ENCODE results near the gene COL24A1.

Gene COL24A1

DNA sequence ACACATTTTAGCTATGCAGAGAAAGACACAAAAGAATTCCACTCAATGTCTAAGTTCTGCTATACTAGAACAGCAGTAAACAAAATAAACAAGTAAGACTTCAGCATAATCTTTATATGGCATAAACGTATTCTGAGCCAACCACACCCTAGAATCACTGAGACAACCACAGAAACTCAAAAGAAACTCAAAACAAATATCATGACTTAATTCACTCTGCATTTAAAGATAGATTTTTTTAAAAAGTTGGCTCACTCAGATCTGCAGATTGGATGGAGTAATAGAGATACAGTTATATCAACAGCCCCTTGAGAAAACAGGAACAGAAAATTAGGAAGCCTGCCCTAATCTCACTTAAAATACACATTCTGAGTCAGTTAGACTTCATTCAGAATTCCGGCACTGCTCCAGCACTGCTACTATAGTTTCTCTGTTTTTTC is 95.0 kb downstream of the COL24A1 start:
- no peak for TF ChIP-seq CTCF (IDR thresholded peaks at IDR 0.05; ENCODE audit: extremely low read depth, insufficient read depth, missing control alignments)
- DNase-seq (ENCODE audit: low spot score): no peak
- in situ Hi-C loops (cut with MboI; ENCODE audit: low pct_unique_long_range_greater_than_20kb, low sequenced_read_pairs, unreplicated experiment): no loop called here

DNA sequence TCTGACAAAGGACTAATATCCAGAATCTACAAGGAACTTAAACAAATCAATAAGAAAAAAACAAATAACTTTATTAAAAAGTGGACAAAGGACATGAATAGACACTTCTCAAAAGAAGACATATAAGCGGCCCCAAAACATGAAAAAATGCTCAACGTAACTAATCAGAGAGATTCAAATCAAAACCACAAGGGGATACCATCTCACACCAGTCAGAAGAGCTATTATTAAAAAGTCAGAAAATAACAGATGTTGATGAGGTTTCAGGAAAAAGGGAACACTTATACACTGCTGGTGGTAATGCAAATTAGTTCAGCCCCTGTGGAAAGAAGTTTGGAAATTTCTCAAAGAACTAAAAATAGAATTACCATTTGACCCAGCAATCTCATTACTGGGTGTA is 102.2 kb downstream of the COL24A1 start:
- in situ Hi-C loops (cut with MboI; ENCODE audit: low pct_unique_long_range_greater_than_20kb, low sequenced_read_pairs, unreplicated experiment): no loop called here
- no peak for DNase-seq (ENCODE audit: low spot score)
- TF ChIP-seq CTCF (IDR thresholded peaks at IDR 0.05; ENCODE audit: extremely low read depth, insufficient read depth, missing control alignments): no peak

DNA sequence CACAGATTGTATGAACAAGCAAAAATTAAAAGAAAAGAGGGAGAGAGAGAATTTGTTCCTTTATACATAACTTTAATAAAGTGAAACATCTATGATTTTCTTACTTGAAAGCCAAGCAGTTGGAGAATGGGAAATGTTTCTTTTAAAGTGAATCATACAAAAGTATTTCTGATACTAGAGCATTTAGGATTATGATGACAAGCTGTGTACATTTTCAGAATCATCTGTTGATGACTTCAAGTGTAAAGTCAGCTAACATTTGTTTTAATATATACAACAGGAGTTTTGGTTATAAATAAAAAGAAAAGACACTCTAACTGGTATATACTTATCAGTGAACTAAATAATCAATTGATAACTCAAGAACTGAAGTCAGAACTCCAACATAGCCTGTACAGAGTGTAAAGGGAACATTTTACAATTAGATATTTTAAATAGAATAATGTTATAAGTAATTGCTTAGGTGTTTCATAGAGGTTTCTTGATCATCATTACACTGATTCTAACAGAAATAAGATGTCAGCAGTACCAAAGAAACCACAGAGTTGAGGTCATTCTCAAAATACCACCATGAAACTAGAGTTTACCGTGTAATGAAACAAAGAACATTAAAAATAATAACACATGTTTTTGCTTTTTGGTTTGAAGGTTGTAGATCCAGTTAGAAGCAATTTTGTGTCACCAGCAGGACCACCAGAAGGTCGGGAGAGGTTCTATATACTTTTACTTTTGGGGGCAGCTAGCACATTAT is 103.4 kb downstream of the COL24A1 start:
- DNase-seq (ENCODE audit: low spot score): peak; percentile 9
- no peak for TF ChIP-seq CTCF (IDR thresholded peaks at IDR 0.05; ENCODE audit: extremely low read depth, insufficient read depth, missing control alignments)
- in situ Hi-C loops (cut with MboI; ENCODE audit: low pct_unique_long_range_greater_than_20kb, low sequenced_read_pairs, unreplicated experiment): no loop called here

DNA sequence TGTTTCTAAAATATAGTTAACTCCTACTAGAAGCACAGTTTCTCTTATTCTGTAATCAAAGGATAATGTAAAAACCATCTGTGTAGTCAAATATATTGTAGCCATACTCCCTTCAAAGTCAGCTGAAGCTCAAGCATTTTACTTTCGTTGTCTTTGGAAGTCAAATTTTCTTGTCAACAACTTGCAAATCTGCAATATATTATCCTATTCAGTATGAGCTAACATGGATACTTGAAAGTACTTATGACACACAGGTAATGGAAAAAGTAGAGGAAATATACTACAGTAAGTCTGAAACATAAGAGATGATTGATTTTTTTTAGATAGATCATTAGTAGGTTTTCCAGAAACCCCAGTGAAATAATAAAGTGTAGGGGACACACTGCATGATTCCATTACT is 121.5 kb downstream of the COL24A1 start:
- no peak for TF ChIP-seq CTCF (IDR thresholded peaks at IDR 0.05; ENCODE audit: extremely low read depth, insufficient read depth, missing control alignments)
- DNase-seq (ENCODE audit: low spot score): no peak
- in situ Hi-C loops (cut with MboI; ENCODE audit: low pct_unique_long_range_greater_than_20kb, low sequenced_read_pairs, unreplicated experiment): no loop called here

DNA sequence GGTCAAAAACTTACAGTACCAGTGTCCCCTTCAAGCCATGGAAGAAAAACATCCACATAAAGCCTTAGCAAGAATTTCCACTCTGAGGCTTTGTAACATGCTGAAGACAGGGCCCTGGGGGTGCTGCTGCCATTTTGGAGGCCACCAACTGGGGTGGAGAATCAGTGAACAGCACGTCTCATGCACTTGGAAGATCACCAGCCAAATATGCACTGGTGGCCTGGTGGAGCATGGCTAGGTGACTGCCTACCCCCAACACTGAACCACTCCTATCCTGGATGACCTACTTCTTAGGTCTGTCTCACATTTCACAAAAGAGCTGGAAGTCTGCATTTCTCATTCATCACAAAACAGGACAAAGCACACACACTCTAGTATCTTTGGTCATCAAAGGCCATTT is 126.4 kb downstream of the COL24A1 start:
- DNase-seq (ENCODE audit: low spot score): no peak
- no peak for TF ChIP-seq CTCF (IDR thresholded peaks at IDR 0.05; ENCODE audit: extremely low read depth, insufficient read depth, missing control alignments)
- in situ Hi-C loops (cut with MboI; ENCODE audit: low pct_unique_long_range_greater_than_20kb, low sequenced_read_pairs, unreplicated experiment): no loop called here

- peak; percentile 40 for DNase-seq (ENCODE audit: low spot score)
- in situ Hi-C loops (cut with MboI; ENCODE audit: low pct_unique_long_range_greater_than_20kb, low sequenced_read_pairs, unreplicated experiment): loop anchor here (10.0 to 25.0 kb wide), 2 partner anchors 124 to 706 kb away; no protein-coding TSS in a partner anchor
- peak; percentile 66 for TF ChIP-seq CTCF (IDR thresholded peaks at IDR 0.05; ENCODE audit: extremely low read depth, insufficient read depth, missing control alignments)
Measured at GRCh38 chr1:86018283-86018923, 138.2 kb downstream of the COL24A1 start.

Measured in GM13977 (cell line).